ENCODE measurements around the gene MVB12B. TPM values are rescaled to one million over a fixed set of nuclear protein-coding genes. Genes with fewer than 3 reads are reported as not detected.
A peak's percentile ranks its signal among the peaks of the same experiment; 100 is the strongest.
"Not testable (repeated sequence)": the region's sequence is repeated elsewhere in the genome, so short reads cannot be mapped to it uniquely, and the experiment has no call there.

Gene MVB12B
- total RNA-seq, 2 donors from 2014 or later: 1.1 to 13.3 TPM

DNA sequence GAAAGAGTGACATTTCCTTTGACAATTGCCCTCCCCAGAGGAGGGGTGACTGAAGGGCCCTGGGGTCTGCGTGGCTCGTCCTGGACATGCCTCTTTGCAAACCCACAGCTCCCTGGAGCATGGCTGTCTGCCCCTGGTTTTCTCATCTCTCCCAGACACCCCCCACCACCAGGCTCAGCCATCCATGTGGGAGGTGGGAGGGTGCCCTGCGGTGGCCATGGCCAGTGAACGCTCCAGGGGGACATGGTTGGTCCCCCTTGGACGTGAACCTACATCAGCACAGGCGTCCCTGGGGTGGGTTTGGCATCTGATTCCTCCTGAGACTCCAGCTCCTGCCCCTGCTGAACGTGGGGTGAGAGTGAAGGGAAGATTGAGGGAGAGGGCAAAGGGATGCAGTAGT, 219.4 kb downstream of the MVB12B start:
- Mint-ChIP-seq H3K27ac (no peak overlapping the region), H3K4me1 (ENCODE audit: low read depth in 2 of 2) (no peaks in the 10 kb centered on the region), H3K36me3 (no peaks in the 10 kb centered on the region), H3K4me3 (no peak overlapping the region), H3K27me3 (no peaks in the 10 kb centered on the region), H3K9me3 (no peaks in the 10 kb centered on the region)
- ATAC-seq (peak in 1 of 2 donors; percentile 28), DNase-seq (ENCODE audit: low spot score) (no peak)

GRCh38 chr9:126548312-126548711, 221.7 kb downstream of the MVB12B start:
- Mint-ChIP-seq H3K4me3 (no peak overlapping the region), H3K27ac (no peak overlapping the region), H3K27me3 (no peaks in the 10 kb centered on the region), H3K4me1 (ENCODE audit: low read depth in 2 of 2) (no peaks in the 10 kb centered on the region), H3K36me3 (no peaks in the 10 kb centered on the region), H3K9me3 (no peaks in the 10 kb centered on the region)
- no peak for DNase-seq (ENCODE audit: low spot score)
- no peak for ATAC-seq

- H3K27me3 Mint-ChIP-seq: no peaks in the 10 kb centered on the region
- H3K4me1 Mint-ChIP-seq (ENCODE audit: low read depth in 2 of 2): no peaks in the 10 kb centered on the region
- no peak for ATAC-seq
- DNase-seq (ENCODE audit: low spot score): no peak
- H3K9me3 Mint-ChIP-seq: no peaks in the 10 kb centered on the region
- no peak overlapping the region for H3K4me3 Mint-ChIP-seq
- no peaks in the 10 kb centered on the region for H3K36me3 Mint-ChIP-seq
- H3K27ac Mint-ChIP-seq: no peak overlapping the region
Measured at GRCh38 chr9:126549246-126550006, 222.8 kb downstream of the MVB12B start.

- Mint-ChIP-seq H3K4me1 (ENCODE audit: low read depth in 2 of 2) (peaks cover 0 to 2% of the 10 kb centered on the region in 2 donors), H3K36me3 (no peaks in the 10 kb centered on the region), H3K27me3 (no peaks in the 10 kb centered on the region), H3K4me3 (no peak overlapping the region), H3K9me3 (no peaks in the 10 kb centered on the region), H3K27ac (no peak overlapping the region)
- ATAC-seq (no peak), DNase-seq (ENCODE audit: low spot score) (no peak)
Measured at GRCh38 chr9:126550891-126551351, 224.3 kb downstream of the MVB12B start.

- Mint-ChIP-seq H3K4me3 (no peak overlapping the region), H3K27ac (no peak overlapping the region)
Measured at GRCh38 chr9:126551812-126552211, 225.2 kb downstream of the MVB12B start.

DNA sequence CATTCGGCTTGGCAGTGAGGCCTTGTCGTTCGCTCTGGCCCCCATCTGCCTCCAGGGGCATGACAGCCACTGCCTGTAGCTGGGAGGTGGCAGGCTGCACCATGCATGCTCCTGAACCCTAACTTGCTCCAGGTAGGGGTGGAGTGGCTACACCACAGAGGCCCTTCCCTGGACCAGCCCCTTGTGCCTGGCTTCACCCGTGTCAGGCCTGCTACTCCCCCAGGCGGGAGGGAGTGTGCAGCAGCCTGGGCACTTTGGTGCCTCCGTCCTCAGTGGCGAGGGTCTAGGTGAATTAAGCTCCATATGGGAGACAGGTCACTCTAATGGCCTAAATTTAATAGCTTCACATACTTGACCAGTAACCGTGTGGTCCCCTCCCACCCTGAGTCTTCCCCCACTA, 227.7 kb downstream of the MVB12B start:
- no peaks in the 10 kb centered on the region for H3K9me3 Mint-ChIP-seq
- H3K4me1 Mint-ChIP-seq (ENCODE audit: low read depth in 2 of 2): peaks cover 0 to 6% of the 10 kb centered on the region in 2 donors
- ATAC-seq (no peak), DNase-seq (ENCODE audit: low spot score) (no peak)
- no peak overlapping the region for H3K27ac Mint-ChIP-seq
- H3K4me3 Mint-ChIP-seq: no peak overlapping the region
- H3K27me3 Mint-ChIP-seq: peaks cover 9 to 15% of the 10 kb centered on the region in 2 donors
- H3K36me3 Mint-ChIP-seq: no peaks in the 10 kb centered on the region

More at GRCh38 chr9:126551812-126552211, 225.2 kb downstream of the MVB12B start:
- Mint-ChIP-seq H3K27me3 (no peaks in the 10 kb centered on the region), H3K36me3 (no peaks in the 10 kb centered on the region), H3K4me1 (ENCODE audit: low read depth in 2 of 2) (peaks cover 0 to 2% of the 10 kb centered on the region in 2 donors), H3K9me3 (no peaks in the 10 kb centered on the region)
- no peak for ATAC-seq
- no peak for DNase-seq (ENCODE audit: low spot score)

- not testable (repeated sequence) for H3K4me3 Mint-ChIP-seq; H3K9me3 Mint-ChIP-seq; H3K36me3 Mint-ChIP-seq; H3K4me1 Mint-ChIP-seq (ENCODE audit: low read depth in 2 of 2); DNase-seq (ENCODE audit: low spot score); ATAC-seq; H3K27ac Mint-ChIP-seq
- peaks cover 16 to 24% of the 10 kb centered on the region in 2 donors for H3K27me3 Mint-ChIP-seq
Measured at GRCh38 chr9:126555421-126555820, 228.8 kb downstream of the MVB12B start.

Measured in natural killer cell treated with Interleukin-12 subunit alpha and Interleukin-12 subunit beta and Interleukin-15 and Interleukin-18, amount 100 ng/mL, for 72 hours (primary cell).